Activated T-cell treated with anti-CD3 and anti-CD28 coated beads for 48 hours (primary cell): Measurements from ENCODE around the gene ARHGAP28.
"Not testable (repeated sequence)": the region's sequence is repeated elsewhere in the genome, so short reads cannot be mapped to it uniquely, and the experiment has no call there.

Experiments
- DNase-seq: peaks from one replicate; pipeline ENCODE4 v3.0.0-alpha.2; 2020; ENCODE audit warnings: low read depth

Gene ARHGAP28

DNA sequence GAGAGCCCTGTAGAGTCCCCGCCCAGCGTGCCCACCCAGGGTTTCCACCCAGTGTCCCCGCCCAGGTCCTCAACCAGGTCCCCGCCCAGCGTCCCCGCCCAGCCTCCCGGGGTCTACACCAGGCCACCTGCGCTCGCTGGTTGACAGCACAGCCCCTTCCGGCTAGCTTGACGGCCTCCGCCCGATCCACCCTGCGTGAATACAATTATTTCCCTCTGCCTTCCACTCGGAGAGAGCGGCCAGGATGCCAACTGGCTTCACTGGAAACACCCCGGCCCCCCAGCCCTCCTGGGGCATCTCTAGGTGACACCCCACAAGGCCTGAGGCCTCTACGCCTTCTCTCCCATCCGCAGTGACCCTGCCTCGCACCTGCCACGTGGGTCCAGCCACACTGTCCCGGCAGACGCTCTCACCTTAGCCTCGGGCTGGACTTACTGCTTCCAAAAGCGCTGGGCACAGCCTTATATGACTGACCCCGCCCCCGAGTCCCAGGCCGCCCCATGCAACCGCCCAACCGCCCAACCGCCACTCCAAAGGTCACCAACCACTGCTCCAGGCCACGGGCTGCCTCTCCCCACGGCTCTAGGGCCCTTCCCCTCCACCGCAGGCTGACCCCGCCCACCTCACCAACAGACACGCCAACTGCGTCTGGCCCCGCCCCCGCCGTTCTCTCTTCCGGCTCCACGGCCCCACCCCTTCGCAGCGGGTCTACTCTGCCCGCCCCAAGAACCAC, 200.0 kb downstream of the ARHGAP28 start:
- DNase-seq = no peak

DNA sequence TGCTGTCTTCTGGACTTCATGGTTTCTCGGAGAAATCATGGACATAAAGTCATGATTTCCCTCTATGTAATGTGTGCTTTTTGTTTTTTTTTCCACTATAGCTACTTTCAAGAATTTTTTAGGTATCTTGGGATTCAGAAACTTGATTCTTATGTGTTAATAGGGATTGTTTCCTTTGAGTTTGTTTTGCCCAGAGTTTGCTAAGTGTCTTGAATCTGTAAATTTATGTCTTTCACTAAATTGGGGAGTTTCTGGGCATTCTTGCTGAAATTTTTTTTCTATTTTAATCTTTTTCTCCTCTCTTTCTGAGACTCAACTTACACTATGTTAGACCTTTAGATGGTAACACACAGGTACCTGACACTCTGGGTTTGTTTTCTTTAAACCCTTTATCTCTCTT, 205.3 kb downstream of the ARHGAP28 start:
- DNase-seq = no peak

GRCh38 chr18:6938003-6938402, 208.5 kb downstream of the ARHGAP28 start:
- DNase-seq = no peak

- DNase-seq = not testable (repeated sequence)
Observed at GRCh38 chr18:6938403-6938802, 208.9 kb downstream of the ARHGAP28 start.

DNA sequence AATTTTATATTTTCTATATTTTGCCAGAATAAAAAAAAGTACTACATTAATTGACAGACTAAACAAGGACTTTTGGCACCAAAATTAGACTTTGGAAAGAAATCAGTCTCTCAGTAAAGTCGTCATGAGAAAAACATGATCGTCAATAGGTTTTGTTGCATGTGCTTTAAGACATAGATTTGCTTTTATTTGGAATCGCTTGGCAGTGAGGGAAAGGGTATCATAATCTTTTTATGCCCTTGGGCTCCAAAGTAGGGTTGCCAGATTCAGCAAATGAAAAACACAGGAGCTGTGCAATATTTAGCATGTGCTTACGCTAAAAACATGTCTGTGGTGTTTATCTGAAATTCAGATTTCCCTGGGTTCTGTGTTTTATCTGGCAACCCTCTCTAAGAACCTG, 210.5 kb downstream of the ARHGAP28 start:
- no peak for DNase-seq

DNA sequence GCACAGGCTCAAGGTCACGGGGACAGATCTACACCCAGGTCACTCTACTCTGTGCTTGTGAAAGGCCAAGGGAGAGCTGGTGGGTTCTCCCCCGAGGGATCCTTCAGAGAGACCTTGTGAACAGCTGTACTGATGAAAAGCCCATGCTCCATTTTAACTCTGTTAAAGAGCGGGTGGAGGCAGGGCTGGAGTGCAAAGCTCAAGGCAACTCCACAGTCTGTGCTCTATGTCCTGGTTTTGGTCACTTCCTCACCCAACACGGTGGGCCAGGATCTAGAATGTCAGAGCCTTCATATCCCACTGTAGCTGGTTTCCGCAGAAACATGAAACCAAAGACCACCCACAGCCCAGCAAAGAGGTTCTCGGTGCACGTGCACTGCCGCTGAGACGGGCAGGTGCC, 210.9 kb downstream of the ARHGAP28 start:
- no peak for DNase-seq

DNA sequence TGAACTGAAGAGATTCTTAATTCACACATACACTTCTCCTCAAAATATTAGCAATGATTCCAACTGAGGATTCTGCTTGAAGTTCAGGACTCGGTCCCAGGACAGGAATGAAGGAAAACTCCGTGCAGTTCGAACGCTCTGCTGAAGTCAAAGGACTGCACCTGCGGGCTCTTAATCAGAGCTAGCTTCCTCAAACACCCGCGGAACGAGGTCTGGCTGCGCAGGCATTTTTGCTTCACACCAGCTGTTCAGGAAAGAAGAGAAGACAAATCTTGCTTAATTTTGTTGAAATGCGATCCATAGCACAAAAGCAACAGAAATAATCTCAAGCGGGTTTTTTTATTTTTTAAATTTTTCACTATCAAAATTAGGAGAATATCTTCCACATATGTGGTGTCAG, 212.5 kb downstream of the ARHGAP28 start:
- no peak for DNase-seq

DNA sequence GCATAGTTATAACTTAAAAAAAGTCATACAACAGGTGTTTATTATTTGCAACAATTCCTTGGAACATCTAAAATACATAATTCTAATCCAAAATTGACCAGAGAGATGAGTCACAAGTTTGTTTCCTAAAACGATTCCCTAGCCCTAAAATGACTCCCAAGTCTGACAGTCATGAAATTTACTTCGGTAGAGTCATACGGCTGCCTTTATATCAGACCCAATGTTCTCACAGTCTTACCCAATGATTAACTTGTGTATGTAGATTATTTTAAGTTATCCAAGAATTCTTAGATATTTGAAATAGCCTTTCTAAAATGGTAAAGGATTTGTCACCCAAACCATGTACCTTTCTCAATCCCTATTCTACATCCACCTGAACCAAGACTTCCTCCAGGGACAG, 213.2 kb downstream of the ARHGAP28 start:
- no peak for DNase-seq

DNA sequence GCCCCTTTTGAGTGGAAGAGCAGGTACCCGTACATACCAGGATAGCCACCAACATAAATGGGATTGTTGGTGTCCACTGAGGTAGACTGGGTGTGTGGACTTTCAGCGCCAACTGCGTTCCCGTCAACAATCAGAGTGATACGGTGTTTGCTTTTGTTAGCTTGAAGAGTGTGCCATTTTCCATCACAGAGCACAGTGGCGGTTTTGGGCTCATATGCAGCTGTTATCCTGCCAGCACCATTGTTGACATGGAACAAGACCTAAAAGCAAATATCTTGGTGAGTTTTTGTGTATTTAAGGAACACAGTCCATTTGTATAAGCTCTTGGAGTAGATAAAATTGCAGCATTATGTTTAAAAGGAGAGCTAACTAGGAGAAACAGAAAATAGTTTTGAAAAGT, 213.6 kb downstream of the ARHGAP28 start:
- no peak for DNase-seq

- DNase-seq = no peak
Observed at GRCh38 chr18:6947338-6948030, 218.0 kb downstream of the ARHGAP28 start.

- DNase-seq = no peak
Observed at GRCh38 chr18:6948281-6949055, 219.0 kb downstream of the ARHGAP28 start.

GRCh38 chr18:6949800-6950586, 220.5 kb downstream of the ARHGAP28 start:
- no peak for DNase-seq

- no peak for DNase-seq
Observed at GRCh38 chr18:6950641-6951040, 221.1 kb downstream of the ARHGAP28 start.

GRCh38 chr18:6951336-6952090, 222.0 kb downstream of the ARHGAP28 start:
- DNase-seq = no peak

- no peak for DNase-seq
Observed at GRCh38 chr18:6954501-6954900, 225.0 kb downstream of the ARHGAP28 start.

DNA sequence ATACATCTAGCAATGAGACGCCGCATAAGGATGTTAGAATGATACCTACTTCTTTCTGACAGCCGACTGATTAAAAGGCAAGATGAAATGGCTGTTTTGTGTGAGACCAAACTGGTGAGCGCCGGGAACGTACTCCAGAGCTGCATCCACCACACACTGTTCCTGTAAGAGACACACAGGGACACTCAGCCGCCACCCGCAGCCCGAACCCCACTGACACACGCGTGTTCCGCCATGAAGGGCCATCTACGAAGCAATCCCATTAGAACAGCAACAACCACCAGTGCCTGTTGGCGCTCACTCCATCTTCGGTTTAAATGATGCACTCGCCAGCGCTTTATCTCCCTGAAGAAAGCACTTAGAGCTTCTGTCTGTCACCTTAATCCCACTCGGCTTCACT, 225.8 kb downstream of the ARHGAP28 start:
- no peak for DNase-seq

GRCh38 chr18:6956495-6956894, 227.0 kb downstream of the ARHGAP28 start:
- no peak for DNase-seq

DNA sequence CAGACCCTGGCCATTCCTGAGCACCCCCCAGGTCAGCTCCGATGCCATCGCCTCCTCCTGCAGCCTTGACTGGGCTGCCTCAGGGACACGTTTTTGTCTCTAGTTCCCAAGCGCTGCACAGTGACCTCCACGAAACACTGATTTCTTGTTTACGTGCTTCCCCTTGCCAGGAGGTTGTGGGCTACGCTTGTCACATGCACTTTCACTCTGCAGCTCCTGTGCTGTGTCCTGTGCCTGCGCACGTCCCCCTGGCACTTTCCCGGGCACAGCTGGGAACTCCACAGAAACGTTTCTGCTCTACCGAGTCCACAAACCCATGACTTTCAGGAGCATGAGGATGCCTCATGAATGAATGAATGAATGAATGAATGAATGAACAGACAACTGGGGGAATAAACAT, 227.5 kb downstream of the ARHGAP28 start:
- no peak for DNase-seq

GRCh38 chr18:6959110-6959509, 229.6 kb downstream of the ARHGAP28 start:
- DNase-seq = no peak

DNA sequence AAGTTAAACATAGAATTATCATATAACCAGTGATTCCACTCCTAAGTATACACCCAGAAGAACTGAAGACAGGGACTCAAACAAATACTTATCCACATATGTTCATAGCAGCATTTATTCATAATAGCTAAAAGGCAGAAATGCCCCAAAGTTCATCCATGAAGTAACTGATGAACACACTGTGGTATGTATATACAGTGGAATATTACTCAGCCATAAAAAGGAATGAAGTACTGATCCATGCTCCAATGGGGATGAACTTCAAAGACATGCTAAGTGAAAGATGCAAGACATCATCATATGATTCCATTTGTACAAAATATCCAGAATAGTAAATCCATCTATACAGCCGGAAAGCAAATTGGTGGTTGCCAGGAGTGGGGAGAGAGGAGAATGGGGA, 230.6 kb downstream of the ARHGAP28 start:
- DNase-seq = no peak

- DNase-seq = no peak
Observed at GRCh38 chr18:6960656-6961055, 231.1 kb downstream of the ARHGAP28 start.
